Measurements from ENCODE around the gene LRMDA. TPM values are rescaled to one million over a fixed set of nuclear protein-coding genes. Genes with fewer than 3 reads are reported as not detected.

The LRMDA gene
- total RNA-seq, 1 experiment from 2014 or later = 0.10 TPM

GRCh38 chr10:75950307-75950706, 518.9 kb downstream of the LRMDA start:
- DNase-seq (ENCODE audit: low spot score) = no peak

- DNase-seq (ENCODE audit: low spot score) = no peak
These were observed 519.7 kb downstream of the LRMDA start for GRCh38 chr10:75950997-75951589.

GRCh38 chr10:75951627-75952026, 520.2 kb downstream of the LRMDA start:
- DNase-seq (ENCODE audit: low spot score) = no peak

GRCh38 chr10:75952093-75952492, 520.7 kb downstream of the LRMDA start:
- no peak for DNase-seq (ENCODE audit: low spot score)

GRCh38 chr10:75954486-75954885, 523.1 kb downstream of the LRMDA start:
- no peak for DNase-seq (ENCODE audit: low spot score)

GRCh38 chr10:75955973-75956502, 524.6 kb downstream of the LRMDA start:
- no peak for DNase-seq (ENCODE audit: low spot score)

GRCh38 chr10:75956624-75957023, 525.2 kb downstream of the LRMDA start:
- peak; percentile 46 for DNase-seq (ENCODE audit: low spot score)

GRCh38 chr10:75957314-75958120, 526.1 kb downstream of the LRMDA start:
- DNase-seq (ENCODE audit: low spot score) = no peak

GRCh38 chr10:75959209-75959608, 527.8 kb downstream of the LRMDA start:
- DNase-seq (ENCODE audit: low spot score) = peak; percentile 69

- no peak for DNase-seq (ENCODE audit: low spot score)
These were observed 528.5 kb downstream of the LRMDA start for GRCh38 chr10:75959912-75960311.

- no peak for DNase-seq (ENCODE audit: low spot score)
These were observed 531.1 kb downstream of the LRMDA start for GRCh38 chr10:75962395-75963061.

- no peak for DNase-seq (ENCODE audit: low spot score)
These were observed 536.1 kb downstream of the LRMDA start for GRCh38 chr10:75967491-75967890.

- DNase-seq (ENCODE audit: low spot score) = no peak
These were observed 537.6 kb downstream of the LRMDA start for GRCh38 chr10:75969031-75969430.

GRCh38 chr10:75971402-75972211, 540.2 kb downstream of the LRMDA start:
- peak; percentile 49 for DNase-seq (ENCODE audit: low spot score)

GRCh38 chr10:75972491-75973276, 541.3 kb downstream of the LRMDA start:
- DNase-seq (ENCODE audit: low spot score) = peak; percentile 77

GRCh38 chr10:75974080-75974479, 542.7 kb downstream of the LRMDA start:
- DNase-seq (ENCODE audit: low spot score) = no peak

GRCh38 chr10:75976681-75977080, 545.3 kb downstream of the LRMDA start:
- DNase-seq (ENCODE audit: low spot score) = no peak

- no peak for DNase-seq (ENCODE audit: low spot score)
These were observed 545.7 kb downstream of the LRMDA start for GRCh38 chr10:75977139-75977538.

GRCh38 chr10:75978213-75978612, 546.8 kb downstream of the LRMDA start:
- peak; percentile 36 for DNase-seq (ENCODE audit: low spot score)

- no peak for DNase-seq (ENCODE audit: low spot score)
These were observed 549.1 kb downstream of the LRMDA start for GRCh38 chr10:75980419-75981002.
